Esophagus muscularis mucosa (tissue), 4 donors: ENCODE data around the gene CYBC1. TPM values are rescaled to one million over a fixed set of nuclear protein-coding genes. Genes with fewer than 3 reads are reported as not detected.

Experiments used
- DNase-seq: peaks from one replicate; pipeline ENCODE4 v3.0.0-alpha.2; 2017; ENCODE audit errors: extremely low spot score
- H3K27ac ChIP-seq, 4 donors: fragments of 200-600 bp; sonication (generic); replicated peaks in 1 of 4; 1 replicate in 3 of 4; 2 replicates in 1 of 4; pipeline ENCODE4 v1.5.1; 2016 to 2019; ENCODE audit warnings: mild to moderate bottlenecking in 1 of 4
- H3K27me3 ChIP-seq, 4 donors: fragments of 200-600 bp; sonication (generic); one replicate each; pipeline versions ENCODE4 v1.5.1 to v1.6.0; 2016 to 2019
- H3K36me3 ChIP-seq, 4 donors: fragments of 200-600 bp; sonication (generic); one replicate each; pipeline ENCODE4 v1.5.1; 2016 to 2019
- H3K4me1 ChIP-seq, 4 donors: fragments of 200-600 bp; sonication (generic); one replicate each; pipeline ENCODE4 v1.5.1; 2016 to 2019
- H3K4me3 ChIP-seq, 4 donors: fragments of 200-600 bp; sonication (generic); 1 replicate in 2 of 4; 2 replicates in 2 of 4; pipeline ENCODE4 v1.5.1; 2016 to 2019; ENCODE audit warnings: mild to moderate bottlenecking in 4 of 4, moderate library complexity in 1 of 4
- H3K9me3 ChIP-seq, 4 donors: fragments of 200-600 bp; sonication (generic); 1 replicate in 3 of 4; 2 replicates in 1 of 4; pipeline ENCODE4 v1.5.1; 2016 to 2019
- CTCF ChIP-seq, 3 experiments: fragments of 200-600 bp in 2 of 3; fragments of 450-650 bp in 1 of 3; sonication (generic) in 2 of 3; IDR thresholded peaks; one replicate each; pipeline ENCODE4 v1.5.1; 2017 to 2019; ENCODE audit warnings: antibody characterized with exemption in 3 of 3, mild to moderate bottlenecking in 2 of 3, moderate library complexity in 1 of 3
- EP300 ChIP-seq: sonication (generic); formaldehyde crosslinking; IDR thresholded peaks from one replicate; pipeline ENCODE4 v1.6.1; 2017; ENCODE audit warnings: antibody characterized with exemption
- POLR2A ChIP-seq: fragments of 450-650 bp; IDR thresholded peaks from one replicate; pipeline ENCODE4 v1.6.1; 2017; ENCODE audit warnings: antibody characterized with exemption, moderate library complexity, mild to moderate bottlenecking, low read depth
- POLR2AphosphoS5 ChIP-seq, 2 donors: sonication (generic); formaldehyde crosslinking; IDR thresholded peaks; one replicate each; pipeline ENCODE4 v1.6.1; 2017; ENCODE audit warnings: antibody characterized with exemption in 2 of 2
- WGBS: methylation state at CpG from one replicate; pipeline ENCODE4 v1.1.5; 2018; 5-methylcytosine and 5-hydroxymethylcytosine counted together
- intact Hi-C: fragments of 100-400 bp; cut with DNase I; formaldehyde crosslinking; loops from one replicate; pipeline ENCODE4 v1.15.1; 2023
- total RNA-seq, 4 donors: library from RNA; depleted of rRNA; stranded (reverse); fragments of >200 nt; gene quantifications; one replicate each; pipeline versions ENCODE4 v1.1.0 to v1.2.1, GENCODE V29; 2016

The CYBC1 gene
- total RNA-seq, 4 donors from 2014 or later = 40.7 to 78.3 (median 69.7) TPM

- DNase-seq = no peak
- Histone ChIP-seq H3K27me3 (no peaks in the 10 kb centered on the region), H3K4me1 (peaks cover 20 to 38% (median 32%) of the 10 kb centered on the region in 4 donors), H3K9me3 (no peaks in the 10 kb centered on the region), H3K36me3 (peaks cover 0 to 9% (median 6%) of the 10 kb centered on the region in 4 donors), H3K4me3 (no peak overlapping the region), H3K27ac (peak overlapping the region in 2 of 4 donors; percentile 92 to 97)
- TF ChIP-seq POLR2AphosphoS5 (IDR thresholded peaks at IDR 0.05) (no peak), EP300 (no peak), POLR2A (no peak), CTCF (IDR thresholded peaks at IDR 0.05) (no peak)
- 96% methylated on average over 3 of the region's 3 CpGs for WGBS
- intact Hi-C loops = no loop called here
These were observed 1.6 kb upstream of the CYBC1 start for GRCh38 chr17:82452162-82452561.

- Histone ChIP-seq H3K27ac (peak overlapping the region; percentile 84 to 97 (median 90)), H3K4me1 (peaks cover 13 to 46% (median 46%) of the 10 kb centered on the region in 4 donors), H3K4me3 (peak overlapping the region; percentile 73 to 97 (median 84)), H3K27me3 (no peaks in the 10 kb centered on the region), H3K9me3 (no peaks in the 10 kb centered on the region), H3K36me3 (peaks cover 0 to 25% (median 14%) of the 10 kb centered on the region in 4 donors)
- no peak for DNase-seq
- TF ChIP-seq POLR2A = no peak
- TF ChIP-seq POLR2AphosphoS5 (IDR thresholded peaks at IDR 0.05) = no peak
- no peak for TF ChIP-seq EP300
- no peak for TF ChIP-seq CTCF (IDR thresholded peaks at IDR 0.05)
- WGBS = 72% methylated on average over 17 of the region's 18 CpGs
- intact Hi-C loops = no loop called here
These were observed 632 bp downstream of the CYBC1 start for GRCh38 chr17:82449883-82450356.

GRCh38 chr17:82449131-82449882 lies 1.2 kb downstream of the CYBC1 start:
- Histone ChIP-seq H3K27ac (peak overlapping the region; percentile 84 to 97 (median 90)), H3K4me1 (peaks cover 13 to 49% (median 47%) of the 10 kb centered on the region in 4 donors), H3K27me3 (no peaks in the 10 kb centered on the region), H3K36me3 (peaks cover 0 to 31% (median 20%) of the 10 kb centered on the region in 4 donors), H3K4me3 (peak overlapping the region; percentile 73 to 97 (median 84)), H3K9me3 (no peaks in the 10 kb centered on the region)
- no peak for DNase-seq
- TF ChIP-seq POLR2AphosphoS5 (IDR thresholded peaks at IDR 0.05) (peak; percentile 30 to 46), CTCF (IDR thresholded peaks at IDR 0.05) (no peak), EP300 (no peak)
- WGBS = 76% methylated on average over 22 of the region's 30 CpGs
- intact Hi-C loops = no loop called here

- no peak overlapping the region for H3K4me3 ChIP-seq
- intact Hi-C loops = no loop called here
- WGBS = 90% methylated on average over 11 of the region's 11 CpGs
- DNase-seq = no peak
- peaks cover 13 to 49% (median 47%) of the 10 kb centered on the region in 4 donors for H3K4me1 ChIP-seq
- no peaks in the 10 kb centered on the region for H3K9me3 ChIP-seq
- TF ChIP-seq POLR2AphosphoS5 (IDR thresholded peaks at IDR 0.05) = no peak
- no peaks in the 10 kb centered on the region for H3K27me3 ChIP-seq
- H3K27ac ChIP-seq = no peak overlapping the region
- peaks cover 0 to 46% (median 35%) of the 10 kb centered on the region in 4 donors for H3K36me3 ChIP-seq
These were observed 2.7 kb downstream of the CYBC1 start for GRCh38 chr17:82447876-82448275.

- TF ChIP-seq POLR2AphosphoS5 (IDR thresholded peaks at IDR 0.05) = no peak
- no peak for TF ChIP-seq EP300
- TF ChIP-seq POLR2A = no peak
- TF ChIP-seq CTCF (IDR thresholded peaks at IDR 0.05) = no peak
- Histone ChIP-seq H3K27ac (no peak overlapping the region), H3K36me3 (peaks cover 7 to 58% (median 47%) of the 10 kb centered on the region in 4 donors), H3K4me1 (peaks cover 11 to 45% (median 43%) of the 10 kb centered on the region in 4 donors), H3K27me3 (no peaks in the 10 kb centered on the region), H3K9me3 (no peaks in the 10 kb centered on the region), H3K4me3 (no peak overlapping the region)
- no peak for DNase-seq
- intact Hi-C loops = no loop called here
- 90% methylated on average over 7 of the region's 12 CpGs for WGBS
These were observed 3.9 kb downstream of the CYBC1 start for GRCh38 chr17:82446649-82447048.
